H1 (cell line): ENCODE results near the gene PRSS21. TPM values are rescaled to one million over a fixed set of nuclear protein-coding genes. Genes with fewer than 3 reads are reported as not detected.

Experiments used
- JUN ChIP-seq: IDR thresholded peaks from 2 replicates; pipeline ENCODE4 v1.6.1; 2011; ENCODE audit warnings: low read depth, mild to moderate bottlenecking, improper control_type of control experiment, low read length
- SAP30 ChIP-seq: fragments of 300-600 bp; sonication (generic); IDR thresholded peaks from 2 replicates; pipeline ENCODE4 v1.7.1; 2012; ENCODE audit warnings: low read length, moderate library complexity, mild to moderate bottlenecking, inconsistent platforms; ENCODE audit not compliant: insufficient read depth, insufficient replicate concordance
- polyA plus RNA-seq, 7 experiments: library from polyadenylated mRNA; depleted of rRNA in 3 of 7; stranded (reverse) in 5 of 7; unstranded in 2 of 7; fragments of >200 nt in 5 of 7; fragments of 200-250 nt in 2 of 7; gene quantifications; 1 replicate in 5 of 7; 2 replicates in 1 of 7; 4 replicates in 1 of 7; pipeline versions ENCODE4 v1.2.1 to v1.2.3, GENCODE V29; 2011 to 2013; ENCODE audit warnings: missing spikeins in 2 of 7, mixed read lengths in 2 of 7
- total RNA-seq: library from RNA; stranded (reverse); fragmentation: NEBNext Ultra II Directional; extraction: Animal tissue kit (Norgen Biotek cat#: 25700); gene quantifications from 2 replicates; pipeline ENCODE4 v1.2.1, GENCODE V29; 2021

The PRSS21 gene
- total and polyA plus RNA-seq, 2 of the 8 experiments (the other 6 are each of a cell fraction or from before 2014, with no cell fraction given) = 0.76 to 1.0 TPM

DNA sequence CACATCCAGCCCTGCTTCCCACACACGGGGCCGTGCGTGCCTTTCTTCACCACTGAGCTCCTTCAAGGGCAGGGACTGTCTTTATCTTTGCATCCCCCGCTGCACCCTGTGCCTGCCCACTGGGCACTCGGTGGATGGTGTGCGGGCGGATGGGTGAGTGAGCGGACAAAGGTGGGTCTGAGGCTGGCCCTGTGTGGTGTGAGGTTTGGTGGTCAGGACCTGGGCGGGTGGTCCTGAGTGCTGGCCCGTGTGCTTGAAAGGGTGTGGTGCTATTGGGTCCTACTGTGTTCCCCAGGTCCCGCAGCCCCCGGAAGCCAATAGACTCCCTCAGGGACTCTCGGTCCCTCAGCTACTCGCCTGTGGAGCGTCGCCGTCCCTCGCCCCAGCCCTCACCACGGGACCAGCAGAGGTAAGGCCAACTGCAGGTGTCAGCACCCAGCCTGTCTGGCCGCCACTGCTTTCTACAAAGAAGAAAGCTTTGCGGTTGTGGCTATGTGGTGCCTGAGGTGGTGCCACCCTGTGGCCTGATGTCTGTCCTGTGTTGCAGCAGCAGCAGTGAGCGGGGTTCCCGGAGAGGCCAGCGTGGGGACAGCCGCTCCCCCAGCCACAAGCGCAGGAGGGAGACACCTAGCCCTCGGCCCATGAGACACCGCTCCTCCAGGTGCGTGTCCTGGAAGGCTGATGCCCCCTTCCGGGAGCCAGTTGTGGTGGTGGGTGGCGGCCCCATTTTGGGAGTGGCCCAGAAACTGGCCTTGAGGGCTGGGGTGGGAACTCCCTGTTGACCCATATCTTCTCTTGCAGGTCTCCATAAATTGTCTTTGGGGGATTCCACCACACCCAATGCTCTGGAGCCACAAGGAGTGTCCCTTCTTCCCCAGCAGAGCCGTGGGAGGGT is 46.7 kb upstream of the PRSS21 start (continued):
- TF ChIP-seq SAP30 (no peak), JUN (no peak)
